ENCODE data around the gene RALGPS1.

Gene RALGPS1

DNA sequence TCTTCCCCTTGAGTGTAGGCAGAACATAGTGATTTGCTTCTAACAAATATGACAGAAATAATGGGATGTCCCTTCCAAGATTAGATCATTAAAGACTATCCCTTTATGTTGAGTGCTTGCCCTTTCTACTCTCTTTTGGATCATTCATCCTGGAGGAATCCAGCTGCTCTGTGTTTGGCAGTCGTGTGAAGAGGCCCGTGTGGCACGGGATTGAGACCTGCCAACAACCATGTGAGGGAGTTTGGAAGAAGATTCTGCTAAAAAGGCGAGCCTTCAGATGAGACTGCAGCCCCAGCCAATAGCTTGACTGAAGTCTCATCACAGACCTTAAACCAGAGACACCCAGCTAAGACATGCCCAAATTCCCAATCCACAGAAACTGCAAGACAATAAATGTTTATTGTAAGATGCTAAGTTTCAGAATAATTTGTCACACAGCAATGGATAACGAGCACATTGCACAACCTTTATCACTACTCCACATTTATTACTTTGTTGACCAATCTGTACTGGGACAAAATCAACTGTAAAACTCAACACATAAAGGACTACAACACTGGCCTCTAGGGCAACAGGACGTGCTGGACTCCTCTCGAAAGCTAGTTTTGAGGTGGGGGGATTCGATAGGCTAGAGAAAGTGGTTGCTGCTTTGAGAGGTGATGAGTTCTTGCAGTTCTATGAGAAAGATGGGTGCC lies 165.0 kb downstream of the RALGPS1 start:
- no peak for DNase-seq (ENCODE audit: low read depth)

DNA sequence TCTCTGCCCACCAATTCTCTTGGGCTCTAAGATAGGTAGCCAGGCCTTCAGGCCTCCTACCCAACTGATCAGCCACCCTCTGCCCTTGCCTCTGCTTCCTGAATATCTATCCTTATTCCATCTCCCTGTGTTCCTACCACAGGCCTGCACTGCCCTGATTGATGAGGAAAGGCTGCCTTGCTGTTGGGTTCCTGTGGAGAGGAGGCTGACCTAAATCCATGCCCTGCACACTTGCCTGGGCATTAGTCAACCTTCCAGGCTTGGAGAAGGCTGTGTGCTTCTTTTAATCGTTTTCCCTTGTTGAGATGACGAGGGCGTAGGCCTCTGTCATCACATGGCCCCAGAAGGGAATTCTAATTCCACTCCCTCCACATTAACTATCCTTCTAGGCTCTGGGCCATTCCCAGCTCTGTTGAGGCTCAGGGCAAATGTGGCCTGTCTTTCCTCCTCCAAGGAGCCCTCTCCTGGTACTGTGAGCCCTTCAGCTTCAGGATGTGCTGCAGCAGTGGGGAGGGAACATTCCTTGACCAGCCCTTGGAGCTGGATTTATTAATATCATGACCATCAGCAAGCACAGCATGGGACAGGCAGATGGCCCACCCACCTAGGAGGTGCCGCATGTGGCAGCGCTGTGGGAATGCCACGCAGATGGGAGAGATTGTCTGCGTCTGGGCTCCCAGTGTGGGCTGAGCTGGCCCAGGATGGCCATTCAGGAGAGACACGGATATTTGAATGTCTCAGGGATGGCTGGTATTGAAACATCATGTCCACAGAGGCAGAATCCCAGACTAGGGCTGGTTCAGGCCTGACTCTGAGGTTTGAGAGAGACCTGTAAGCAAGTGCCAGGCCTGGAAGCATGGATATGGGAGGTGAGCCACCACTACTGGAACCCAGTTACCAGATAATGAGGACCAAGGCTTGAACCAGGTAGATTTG lies 166.9 kb downstream of the RALGPS1 start:
- DNase-seq (ENCODE audit: low read depth): no peak

DNA sequence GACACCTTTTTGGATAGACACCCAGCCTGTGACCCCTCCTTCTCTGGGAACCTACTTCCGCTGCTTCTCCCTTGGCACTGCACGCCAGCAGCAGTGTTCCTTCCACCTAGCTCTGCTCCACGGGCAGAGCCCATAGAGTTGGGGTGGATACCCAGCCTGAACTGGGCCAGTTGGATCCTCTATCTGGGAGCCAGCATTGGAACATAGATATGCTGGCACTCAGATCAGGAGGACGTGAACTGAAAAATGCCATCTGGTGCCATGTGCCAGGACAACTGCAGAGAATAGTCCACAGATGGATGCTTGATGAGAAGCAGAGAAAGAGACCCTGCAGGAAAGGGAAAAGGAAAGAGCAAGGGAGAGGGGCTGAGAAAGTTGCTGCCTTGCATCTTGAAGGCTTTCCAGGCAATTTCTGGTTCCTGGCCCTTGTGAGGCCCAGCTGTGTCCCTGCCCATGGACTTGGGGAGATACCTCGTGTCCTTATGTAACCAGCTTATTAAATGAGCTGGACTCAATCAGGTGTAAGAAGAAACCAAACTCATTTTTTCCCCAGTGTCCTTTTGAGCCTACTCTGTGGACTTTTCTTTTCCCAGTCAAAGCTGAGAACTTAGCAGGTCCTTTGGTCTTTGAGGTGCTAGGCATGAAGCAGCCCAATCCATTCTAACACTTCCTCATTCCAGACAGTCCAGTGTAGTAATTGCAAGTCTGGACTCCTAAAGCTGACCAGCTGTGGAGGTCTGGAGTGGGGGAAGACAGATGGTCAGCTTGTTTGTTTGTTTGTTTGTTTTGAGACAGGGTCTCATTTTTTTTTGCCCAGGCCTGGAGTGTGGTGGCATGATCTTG lies 168.8 kb downstream of the RALGPS1 start:
- DNase-seq (ENCODE audit: low read depth): no peak

DNA sequence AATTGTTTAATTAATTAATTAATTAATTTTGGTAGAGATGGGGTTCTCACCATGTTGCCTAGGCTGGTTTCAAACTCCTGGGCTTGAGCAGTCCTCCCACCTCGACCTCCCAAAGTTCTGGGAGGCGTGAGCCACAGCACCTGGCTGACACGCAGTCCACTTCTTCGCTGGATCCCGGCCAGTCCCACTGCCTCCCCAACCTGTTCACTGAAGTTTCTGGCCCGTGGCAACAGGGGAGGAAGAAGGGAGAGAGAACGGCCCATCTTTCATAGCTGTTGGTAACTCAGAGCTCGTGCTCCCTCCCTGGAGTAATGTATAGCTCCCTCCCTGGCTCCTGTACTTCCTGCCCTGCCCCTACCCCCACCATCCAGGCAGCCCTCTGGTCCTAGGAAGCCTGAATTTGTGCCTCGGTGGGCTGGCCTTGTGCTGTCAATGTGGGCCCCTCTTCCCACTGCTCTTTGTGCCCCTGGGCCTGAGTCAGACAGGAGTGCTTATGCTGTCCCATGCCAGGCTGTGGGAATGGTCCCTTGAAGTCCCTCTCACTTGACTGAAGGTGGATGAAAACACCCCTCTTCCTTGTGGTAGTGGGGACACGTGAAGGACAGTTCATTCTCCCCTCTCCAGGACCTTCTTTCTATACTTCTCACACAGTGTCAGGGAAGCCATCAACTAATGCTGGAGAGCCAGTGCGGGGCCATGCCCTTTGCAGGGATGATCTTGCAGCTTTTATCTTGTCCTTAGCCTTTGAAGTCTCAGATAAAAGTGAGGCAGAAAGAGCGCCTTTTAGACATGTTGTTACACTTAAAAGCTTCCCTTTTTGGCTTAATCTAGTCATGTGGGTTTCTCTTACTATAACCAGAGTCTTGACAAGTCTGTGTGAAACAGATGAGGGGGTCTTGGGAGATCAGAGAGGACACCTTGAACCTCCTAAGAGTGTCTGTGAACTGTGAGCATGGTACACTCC lies 169.8 kb downstream of the RALGPS1 start:
- DNase-seq (ENCODE audit: low read depth): no peak

DNA sequence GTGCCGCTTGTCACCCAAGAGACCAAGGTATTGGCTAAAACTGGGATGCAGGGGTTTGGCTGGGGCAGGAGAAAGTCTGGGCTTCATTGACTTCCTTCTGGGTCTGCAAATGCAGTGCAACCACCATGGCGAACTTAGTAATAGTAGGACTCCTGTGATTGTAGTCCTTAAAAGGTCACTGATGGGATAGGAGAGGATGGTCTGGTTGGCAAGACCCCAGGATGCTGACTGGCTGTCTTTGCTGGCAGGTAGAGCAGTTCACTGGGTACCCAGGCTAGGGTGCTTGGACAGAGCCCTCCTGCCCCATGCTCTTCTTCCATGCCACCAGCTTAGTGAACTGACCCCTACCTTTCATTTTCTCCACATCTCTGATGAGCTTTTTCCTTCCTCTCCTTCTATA lies 170.6 kb downstream of the RALGPS1 start:
- no peak for DNase-seq (ENCODE audit: low read depth)

DNA sequence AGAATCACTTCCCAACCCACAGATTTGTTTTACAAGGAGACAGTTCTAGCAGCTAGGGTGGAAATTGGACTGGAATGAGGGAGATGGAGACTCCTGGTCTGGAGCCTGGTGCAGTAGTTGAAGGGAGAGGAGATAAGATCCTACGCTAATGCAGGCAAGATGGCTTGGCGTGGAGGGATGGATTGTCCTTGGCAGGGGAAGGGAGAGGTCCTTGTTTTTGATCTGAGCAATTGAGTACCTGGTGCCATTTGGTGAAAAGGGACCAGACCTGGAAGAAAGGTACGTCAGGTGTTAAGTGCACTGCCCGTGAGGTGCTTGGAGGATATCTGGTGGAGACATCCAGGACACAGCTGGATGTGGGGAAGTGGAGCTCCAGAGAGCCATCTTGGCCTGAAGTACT lies 172.2 kb downstream of the RALGPS1 start:
- no peak for DNase-seq (ENCODE audit: low read depth)

DNA sequence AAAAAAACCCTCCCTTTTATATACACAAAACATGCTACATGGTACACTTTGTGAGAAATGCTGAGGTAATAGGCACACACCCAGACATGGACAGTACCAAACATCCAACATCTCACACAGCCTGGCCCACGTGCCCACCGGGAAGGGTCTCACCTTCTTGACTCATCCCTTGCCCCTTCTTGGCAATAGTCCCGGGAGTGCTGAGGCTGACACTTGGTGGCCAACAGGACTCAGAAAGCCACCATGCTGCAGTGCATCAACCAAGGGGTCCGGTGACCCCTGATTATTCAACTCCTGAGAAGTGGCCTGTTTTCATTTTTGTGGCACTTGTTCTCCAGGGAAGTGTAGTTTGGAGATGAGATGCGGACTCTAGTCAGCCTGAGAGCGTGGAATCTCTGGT lies 172.8 kb downstream of the RALGPS1 start:
- no peak for DNase-seq (ENCODE audit: low read depth)

DNA sequence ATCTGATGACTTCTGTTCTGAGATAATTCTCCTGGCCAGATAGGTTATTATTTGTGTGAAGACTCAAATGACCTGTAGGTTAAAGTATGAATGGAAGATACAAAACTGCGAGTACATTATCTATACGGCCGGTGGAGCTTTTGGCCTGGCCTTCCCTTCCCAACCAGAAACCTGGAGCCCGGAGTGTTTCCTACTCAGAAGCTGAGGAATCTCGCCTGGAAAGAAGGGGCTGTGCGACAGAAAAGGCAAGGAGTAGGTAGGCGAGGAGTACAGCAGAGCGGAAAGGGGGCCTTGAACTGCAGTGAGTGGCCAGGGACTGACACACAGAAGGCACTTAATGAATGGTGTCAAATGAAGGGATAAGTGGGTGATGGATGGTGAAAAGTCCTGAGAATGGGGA lies 173.3 kb downstream of the RALGPS1 start:
- DNase-seq (ENCODE audit: low read depth): no peak

DNA sequence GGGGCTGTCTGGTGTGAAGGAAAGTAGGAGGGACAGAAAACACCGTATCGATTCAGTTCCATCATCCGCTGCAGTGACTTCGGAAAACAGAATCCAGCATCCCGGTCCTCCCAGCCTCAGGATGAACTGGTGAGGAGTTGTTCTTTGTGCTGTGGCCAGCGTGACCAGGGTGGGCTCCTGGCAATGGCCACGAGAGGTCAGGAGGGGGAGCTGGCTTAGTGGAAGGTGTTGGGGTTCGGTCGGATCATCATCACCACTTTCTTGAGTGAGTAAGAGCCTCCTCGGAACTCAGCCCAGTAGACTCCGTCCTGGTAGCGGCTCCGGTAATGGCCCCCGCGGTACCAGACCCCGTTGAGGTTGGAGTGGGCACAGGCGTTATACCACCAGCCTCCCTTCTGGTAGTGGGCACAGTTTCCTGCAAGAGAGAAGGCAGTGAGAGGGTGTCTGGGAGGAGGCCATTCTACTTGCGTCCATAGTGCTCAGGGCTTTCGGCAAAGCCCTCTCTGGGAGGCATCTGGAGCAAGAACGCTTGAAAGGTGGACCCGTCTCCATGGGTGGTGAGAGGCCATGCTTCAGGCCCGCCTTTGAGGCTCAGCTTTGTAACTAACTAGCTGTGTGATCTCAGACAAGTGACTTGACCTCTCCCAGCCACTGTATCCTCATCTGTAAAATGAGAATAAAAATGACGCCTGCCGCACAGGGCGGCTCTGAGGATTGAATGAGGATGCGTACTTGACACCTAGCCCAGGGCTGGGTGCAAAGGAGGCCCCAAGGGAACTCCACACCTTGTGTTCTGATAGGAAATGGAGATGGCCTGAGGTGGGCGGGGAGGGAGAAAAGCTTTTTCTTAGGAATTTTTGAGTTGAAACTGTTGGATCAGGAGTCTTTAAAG lies 174.4 kb downstream of the RALGPS1 start:
- no peak for DNase-seq (ENCODE audit: low read depth)

DNA sequence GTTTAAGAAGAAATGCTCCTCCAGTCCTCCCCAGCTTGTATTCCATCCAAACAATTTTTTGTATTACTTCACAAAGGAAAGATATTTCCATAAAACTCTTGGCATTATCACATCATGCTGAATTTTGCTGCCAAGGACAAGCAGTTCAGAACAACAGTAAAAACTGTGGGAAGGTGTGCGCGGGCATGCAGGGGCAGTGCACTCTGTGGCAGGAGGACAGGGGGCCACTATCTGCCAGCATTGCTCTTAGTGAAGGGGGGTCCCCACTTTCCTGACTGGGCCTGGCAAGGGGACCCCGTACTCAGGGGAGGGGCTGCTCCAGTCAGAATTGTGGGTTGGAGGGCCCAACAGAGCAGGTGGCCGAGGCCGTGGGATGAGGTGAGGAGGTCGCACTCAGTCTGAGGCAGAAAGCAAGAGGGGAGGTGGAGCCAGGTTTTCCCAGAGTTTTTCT lies 175.1 kb downstream of the RALGPS1 start:
- no peak for DNase-seq (ENCODE audit: low read depth)

DNA sequence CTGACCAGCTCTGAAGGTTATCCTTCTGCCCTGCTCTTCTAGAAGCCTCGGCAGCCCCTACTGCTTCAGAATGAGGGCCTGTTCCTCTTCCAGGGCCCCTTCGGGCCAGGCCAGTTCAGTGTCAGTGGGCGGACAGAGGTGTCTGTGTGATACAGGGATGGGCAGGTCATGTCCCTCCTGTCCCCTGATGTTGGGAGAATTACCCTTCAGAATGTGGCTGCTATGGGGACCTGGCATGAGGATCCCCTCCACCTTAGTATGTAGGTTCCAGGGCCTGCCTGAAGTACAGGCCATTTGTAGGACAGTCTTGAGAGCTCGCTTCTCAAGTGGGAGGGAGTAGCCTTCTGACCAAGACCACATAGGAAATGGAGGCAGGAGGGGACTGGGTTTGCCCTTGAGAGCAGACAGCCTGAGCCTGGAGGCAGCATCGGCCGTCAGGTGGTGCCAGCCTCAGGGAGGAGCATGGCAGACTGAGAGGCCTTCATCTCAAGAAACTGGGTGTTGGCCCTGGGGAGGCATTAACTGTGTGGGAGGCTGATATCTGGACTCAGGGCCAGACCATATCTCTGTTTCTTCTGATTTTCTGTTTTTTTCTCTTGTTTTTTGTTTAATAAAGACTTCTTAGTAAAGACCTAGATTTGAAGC lies 175.9 kb downstream of the RALGPS1 start:
- no peak for DNase-seq (ENCODE audit: low read depth)

DNA sequence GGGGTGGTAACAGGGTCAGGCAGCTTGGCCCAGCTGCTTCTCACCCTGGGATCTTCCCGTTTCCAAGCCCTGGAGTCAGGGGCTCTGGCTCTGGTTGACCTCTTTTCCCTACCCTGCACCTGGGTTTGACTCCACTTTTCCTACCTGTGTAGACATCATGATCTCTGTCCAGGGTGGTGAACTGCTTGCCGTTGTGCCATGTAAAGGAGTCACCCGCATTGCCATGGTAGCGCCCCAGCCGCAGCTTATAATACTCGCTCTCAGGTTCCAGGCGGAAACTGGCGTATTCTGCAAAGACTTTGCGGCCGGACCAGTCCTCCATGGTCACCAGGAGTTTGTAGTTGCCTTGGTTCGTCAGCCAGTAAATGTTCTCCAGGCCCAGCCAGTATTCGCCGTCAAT lies 176.9 kb downstream of the RALGPS1 start:
- DNase-seq (ENCODE audit: low read depth): no peak

DNA sequence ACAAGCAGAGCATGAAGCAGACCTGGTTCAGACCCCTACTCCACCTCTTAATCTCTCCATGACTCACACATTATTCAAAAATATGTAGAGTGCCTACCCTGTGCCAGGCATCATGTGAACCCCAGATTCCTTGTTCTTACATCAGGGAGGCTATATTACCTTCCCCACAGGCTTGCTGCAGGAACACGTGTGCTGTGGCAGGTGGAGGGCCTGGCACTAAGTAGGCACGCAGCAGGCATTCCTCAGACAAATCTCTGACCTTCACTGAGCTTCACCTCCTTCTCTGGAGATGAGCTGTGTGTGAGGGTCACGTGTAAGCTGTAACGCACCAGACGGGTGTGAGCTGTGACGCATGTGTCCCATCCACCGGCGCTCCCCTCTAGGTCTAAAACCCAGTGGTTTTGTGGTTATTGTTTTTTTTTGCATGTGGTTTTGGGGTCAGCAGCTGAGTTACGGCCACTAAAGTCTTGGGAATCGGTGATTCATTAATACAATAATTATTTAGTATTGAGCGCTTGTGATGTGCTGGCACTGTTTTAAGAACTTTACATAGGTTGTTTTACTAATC lies 177.5 kb downstream of the RALGPS1 start:
- no peak for DNase-seq (ENCODE audit: low read depth)

DNA sequence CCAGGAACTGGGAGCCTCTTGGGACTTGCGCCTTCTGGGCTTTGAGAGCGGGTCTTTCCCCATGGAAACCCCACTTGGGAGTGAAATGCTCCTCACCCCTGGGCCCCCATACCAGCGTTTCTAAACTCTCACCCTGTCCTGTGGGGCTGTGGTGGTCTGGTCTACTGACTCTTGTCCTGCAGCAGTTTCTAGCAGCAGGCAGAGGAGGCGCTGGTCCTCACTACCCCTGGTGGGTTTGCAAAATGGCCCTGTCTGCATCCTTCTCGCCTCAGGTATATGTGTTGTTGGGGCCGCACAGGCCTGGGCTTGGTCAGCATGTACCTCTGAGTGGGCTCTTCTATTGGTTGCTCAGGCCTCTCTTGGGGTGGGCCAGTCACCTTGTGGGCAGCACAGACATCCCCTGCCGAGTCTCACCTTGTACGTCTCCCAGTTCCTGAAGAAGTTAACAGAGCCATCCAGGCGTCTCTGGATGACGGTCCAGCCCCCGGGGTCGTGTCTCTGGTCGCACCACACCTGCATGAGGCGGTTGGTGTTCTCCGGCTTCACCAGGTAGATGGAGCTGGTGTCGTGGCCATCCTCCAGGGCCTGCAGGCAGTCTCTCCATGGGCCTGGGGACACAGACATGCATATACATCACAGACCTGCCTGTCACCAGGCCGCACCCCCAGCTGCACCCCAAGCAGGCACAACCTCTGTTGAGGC lies 178.9 kb downstream of the RALGPS1 start:
- DNase-seq (ENCODE audit: low read depth): no peak

DNA sequence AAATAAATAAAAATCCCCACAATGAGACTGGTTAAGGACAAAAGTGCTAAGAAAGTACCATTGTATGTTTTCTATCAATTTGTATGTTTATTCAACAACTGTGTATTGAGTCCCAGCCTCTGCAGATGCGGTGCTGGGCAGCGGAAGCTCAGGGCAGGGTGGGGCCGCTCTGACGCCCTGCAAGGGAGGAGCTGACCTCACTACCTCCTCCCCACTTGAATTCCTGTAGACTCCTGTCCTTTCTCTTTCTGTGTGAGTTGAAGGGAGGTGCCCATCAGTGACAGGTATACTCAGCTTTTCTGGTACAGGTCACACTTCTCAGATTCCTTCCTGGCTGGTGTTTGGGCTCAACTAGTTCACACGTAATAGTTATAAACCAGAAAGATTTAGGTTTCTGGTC lies 180.8 kb downstream of the RALGPS1 start:
- DNase-seq (ENCODE audit: low read depth): no peak

DNA sequence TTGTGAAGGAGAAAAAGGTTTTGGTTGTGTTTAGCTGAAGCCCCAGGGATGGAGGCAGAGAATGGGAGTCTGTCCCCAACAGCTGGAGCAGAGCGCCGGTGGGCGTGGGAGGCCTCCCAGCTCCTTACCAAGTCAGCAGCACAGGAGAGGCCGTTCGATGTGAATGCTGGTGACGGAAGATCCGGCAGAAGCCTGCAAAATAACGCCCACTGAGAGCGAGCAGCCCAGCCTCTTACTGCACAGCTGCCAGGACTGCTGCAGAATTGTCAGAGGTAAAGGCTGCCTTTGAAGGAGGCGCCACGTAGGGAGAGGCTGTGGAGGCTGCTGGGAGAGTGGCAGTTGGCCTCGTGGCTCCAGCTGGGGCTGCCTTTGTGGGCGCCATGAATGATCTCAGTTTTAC lies 181.6 kb downstream of the RALGPS1 start:
- no peak for DNase-seq (ENCODE audit: low read depth)

DNA sequence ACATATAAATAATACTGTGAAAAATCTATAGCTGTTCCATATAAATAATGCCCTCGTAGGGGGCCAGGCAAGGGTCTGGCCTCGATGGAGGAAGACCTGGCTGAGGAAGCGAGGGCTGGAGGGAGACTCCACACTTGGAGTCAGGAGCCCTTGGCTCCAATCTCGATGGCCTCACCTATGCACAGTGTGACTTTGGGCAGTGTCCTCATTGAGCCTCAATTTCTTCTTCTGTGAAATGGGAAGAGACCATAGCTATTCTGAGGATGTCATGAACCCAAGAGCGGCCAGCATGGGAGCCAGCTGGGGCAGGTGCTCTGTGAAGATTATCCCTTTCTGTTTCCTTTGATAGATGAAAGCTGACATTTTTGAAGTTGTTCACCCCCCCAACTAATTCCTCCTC lies 183.1 kb downstream of the RALGPS1 start:
- DNase-seq (ENCODE audit: low read depth): no peak

DNA sequence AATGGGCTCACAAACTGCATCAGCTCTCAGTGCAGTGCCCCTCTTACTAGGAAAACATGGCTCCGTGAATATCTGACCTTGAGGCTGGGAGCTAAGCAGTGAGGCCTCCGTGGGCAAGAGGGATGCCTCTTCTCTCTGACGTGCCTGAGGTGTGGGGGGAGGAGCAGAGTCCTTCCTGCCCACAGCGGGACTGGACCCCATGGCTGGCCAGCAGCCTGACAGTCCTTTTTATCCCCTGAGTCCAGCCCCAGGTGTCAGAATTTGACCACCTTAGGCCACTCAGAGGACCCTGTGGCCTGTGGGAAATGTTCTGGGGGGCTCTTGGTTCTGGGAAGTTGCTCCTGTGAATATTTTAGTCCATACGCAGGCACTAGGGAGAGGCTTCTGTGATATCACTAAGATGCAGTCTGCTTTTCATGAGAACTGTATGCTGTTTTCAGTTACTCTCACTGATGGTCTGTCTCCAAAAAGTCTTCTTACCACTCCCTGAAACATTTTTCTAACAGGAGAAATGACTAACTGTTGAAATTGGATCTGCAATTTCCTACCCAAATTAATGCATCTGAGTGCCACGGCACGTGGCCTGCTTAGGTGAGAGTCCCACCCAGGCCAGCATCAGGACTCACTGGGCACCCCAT lies 184.5 kb downstream of the RALGPS1 start:
- no peak for DNase-seq (ENCODE audit: low read depth)

All from stimulated activated CD8-positive, alpha-beta memory T cell treated with anti-CD3 and anti-CD28 coated beads, Interleukin-15, amount 100 ng/mL, for 1 hour (primary cell).